NAMALWA (cell line): ENCODE data around the gene ST6GALNAC6.

Experiments used
- DNase-seq: peaks from one replicate; pipeline ENCODE4 v3.0.0-alpha.2; 2015; ENCODE audit warnings: low spot score

Gene ST6GALNAC6

DNA sequence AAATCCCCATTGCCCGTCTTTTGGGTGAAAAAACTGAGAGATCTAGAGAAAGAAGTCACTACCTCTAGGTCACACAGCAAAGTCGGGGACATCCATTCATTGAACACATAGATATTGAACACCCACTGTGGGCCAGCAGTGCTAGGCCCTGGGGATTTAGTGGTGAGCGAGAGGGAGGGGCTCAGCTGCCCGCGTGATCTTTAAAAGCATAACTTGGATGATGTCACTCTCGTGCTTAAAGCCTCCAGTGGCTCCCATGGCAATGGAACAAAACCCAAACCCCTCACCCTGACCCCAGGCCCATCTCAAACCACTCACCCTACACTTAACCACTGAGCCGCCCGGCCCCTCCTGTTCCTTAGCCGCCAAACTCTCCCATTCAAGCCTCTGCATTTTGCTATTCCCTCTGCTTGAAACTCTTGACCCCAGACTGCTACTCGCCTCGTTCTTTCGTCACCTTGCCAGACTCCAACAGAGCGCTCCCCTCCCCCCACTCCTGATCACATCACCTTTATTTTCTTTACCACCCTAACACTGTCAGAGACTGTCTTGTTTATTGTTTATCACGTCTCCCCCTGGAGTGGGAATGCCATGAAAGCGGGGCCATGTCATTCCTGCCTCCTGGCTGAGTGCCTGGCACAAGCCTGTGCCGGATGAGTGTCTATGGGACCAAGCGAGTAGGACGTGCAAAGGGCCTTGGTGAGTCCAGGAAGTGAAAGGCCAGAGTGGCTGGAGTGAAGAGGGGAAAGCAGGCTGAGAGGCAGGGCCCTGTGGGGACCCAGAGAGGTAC lies 31.9 kb upstream of the ST6GALNAC6 start:
- peak; percentile 82 for DNase-seq

DNA sequence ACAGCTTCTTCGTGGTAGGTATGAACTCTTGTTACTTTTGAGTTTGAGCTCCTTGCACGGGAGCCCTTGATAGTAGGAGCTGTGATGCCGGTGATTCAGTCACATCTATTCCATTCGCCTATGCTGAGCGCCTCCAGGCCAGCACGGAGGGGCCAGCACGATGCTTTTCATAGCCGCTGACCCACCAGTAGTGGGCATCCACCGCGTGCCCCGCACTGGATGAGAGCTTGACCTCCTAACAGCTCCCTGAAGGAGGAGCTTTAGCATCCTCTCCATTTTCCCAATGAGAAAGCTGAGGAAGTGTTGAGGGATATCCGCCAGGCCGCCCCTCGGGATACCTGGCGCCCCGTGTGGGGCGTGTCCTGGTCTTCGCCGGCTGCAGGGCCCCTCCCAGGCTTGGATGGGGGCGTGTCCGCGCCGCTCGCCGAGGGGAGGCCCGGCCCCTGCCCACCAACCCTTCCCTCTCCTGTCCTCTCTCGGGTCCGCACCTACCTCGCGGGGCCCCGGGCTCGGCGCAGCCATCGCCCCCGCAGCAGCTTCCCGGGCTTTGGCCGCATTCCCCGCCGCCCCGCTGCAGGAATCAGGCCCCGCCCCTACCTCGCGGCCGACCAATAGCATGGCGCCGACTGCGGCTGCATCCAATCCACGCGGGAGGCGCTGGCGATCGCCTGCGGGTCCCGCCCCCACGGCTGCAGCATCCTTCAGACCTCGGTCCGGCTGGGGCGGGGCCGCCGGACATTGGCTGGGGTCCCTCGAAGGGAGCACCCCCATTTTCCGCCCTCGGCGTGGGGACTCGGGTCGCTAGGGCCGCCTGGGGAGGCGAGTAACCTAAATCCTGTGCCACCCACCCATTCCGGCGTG lies 31.1 kb upstream of the ST6GALNAC6 start, which contains the start of gene PIP5KL1:
Gene PIP5KL1 (minus strand): TSS at position 547 of the 861 bp plus-strand sequence. CDS start 25 bp downstream, at position 522.
- DNase-seq = peak; percentile 80

DNA sequence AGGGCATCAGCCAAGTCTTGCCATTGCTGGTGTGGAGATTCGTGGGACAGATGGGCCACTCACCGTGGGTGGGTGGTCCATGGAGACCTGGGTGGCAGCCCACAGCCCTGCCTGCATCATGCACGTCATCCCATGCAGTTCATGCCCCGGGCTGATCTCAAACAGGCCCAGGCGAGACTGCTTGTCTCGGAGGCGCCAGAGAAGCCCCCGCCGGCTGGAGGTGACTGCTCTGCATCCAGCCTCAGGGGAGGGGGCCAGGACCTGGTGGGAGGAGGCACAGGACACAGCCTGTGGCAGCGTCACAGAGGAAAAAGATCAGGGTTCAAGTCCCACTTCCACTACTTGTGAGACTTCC lies 30.2 kb upstream of the ST6GALNAC6 start:
- no peak for DNase-seq

DNA sequence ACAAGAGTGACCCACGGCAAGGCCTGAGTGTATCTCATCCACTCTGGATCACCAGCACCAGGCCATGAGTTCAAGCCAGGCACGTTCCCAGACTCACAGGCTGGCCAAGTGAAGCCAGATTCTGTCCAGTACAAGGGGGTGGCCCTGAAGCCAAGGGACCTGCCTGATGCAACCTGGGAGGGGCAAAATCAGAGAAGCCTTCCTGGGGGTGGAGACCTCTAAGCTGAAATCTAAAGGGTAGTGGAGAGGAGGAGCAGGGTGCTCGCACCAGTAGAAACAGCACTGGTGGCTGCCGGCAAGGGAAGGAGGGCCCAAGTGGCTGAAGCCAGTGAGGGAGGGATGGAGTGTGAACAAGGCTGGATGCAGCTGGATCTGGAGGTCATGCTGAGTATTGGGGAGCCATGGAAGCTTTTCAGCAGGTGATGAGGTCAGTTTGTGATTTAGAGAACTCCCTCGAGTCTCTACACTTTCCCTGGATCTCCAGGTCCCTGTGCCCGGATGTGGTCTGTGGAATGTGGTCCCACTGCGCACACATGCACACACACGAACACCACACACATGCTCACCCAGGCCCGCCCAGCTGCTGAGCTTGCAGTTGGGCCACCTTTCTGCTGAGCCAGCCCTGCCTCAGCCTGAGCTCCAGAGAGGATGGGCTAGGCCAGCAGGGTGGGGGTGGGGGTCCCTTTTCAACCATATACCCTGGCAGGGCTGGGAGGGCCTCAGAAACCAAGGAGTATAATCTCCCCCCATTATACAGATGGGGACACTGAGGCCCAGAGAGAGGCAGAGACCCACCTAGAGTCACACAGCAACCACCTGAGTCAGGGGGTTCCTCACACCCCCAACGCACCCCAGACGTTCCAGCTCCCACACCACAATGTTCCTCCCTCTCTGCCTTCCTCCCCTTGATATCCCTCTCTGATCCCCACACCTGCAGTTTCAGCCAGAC lies 29.5 kb upstream of the ST6GALNAC6 start:
- DNase-seq = peak; percentile 50

DNA sequence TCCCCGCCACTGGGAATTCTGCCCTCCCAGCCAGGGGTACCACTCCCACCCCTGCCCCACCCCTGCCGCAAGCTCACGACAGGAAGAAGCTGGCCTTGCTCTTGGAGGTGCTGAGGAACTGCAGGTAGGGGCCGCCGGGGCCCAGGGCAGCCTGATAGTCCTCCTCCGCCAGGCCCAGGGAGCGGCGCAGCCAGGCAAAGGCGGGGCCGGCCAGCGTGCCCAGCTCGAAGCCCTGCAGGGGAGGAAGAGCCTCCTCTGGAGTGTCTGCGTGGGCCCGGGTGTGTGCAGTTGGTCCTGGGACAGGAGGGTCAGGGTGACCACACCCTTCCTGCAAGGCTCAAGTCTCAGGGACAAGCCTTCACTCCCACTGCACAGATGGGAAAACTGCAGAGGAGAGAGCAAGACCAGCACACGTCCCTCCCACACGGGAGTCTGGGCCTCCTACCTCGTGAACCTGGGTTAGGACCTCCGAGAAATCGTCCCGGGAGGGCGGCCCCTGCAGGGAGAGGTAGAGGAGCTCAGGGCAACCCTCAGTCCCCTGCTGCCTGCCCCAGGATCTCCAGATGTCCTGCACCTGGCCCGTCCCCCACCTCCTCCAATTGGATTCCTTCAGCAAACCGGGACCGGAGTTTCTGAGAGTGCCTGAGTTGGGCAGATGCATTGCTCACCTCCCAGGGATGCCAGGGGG lies 28.7 kb upstream of the ST6GALNAC6 start:
- no peak for DNase-seq

DNA sequence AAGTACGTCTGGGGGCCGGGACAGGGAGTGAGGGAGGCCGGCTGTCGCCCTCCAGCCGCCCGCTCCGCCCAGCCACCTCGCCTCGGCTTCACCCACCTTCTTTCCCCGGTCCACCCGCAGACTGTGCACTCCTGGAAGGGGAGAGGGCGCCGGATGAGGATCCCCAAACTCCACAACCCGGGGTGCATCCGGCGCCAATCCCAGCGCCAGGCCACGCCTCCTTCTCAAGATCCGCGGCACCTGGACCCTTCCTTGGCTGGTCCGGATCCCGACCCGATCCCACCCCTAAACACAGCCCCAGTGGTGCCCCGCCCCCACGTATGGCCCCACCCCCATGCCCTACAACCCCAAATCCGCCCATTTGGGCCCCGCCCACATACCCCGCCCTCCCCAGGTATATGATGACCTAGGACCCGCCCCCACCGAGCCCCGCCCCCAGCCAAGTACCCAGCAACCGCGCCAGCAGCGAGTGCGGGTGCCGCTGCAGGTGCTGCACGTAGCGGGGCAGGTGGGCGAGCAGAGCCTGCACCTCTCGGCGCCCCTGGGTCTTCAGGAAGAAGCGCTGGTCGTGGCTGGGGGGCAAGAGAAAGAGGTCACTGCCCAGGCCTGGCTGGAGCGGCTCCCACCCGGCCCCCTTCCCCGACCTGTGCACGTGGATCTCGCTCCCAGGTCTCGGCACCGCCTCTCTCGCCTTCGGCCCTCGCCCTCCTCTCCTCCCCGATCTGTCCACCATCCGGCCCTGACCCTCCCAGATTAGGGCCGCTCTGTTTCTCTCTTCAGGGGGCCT lies 28.0 kb upstream of the ST6GALNAC6 start:
- DNase-seq = peak; percentile 72

DNA sequence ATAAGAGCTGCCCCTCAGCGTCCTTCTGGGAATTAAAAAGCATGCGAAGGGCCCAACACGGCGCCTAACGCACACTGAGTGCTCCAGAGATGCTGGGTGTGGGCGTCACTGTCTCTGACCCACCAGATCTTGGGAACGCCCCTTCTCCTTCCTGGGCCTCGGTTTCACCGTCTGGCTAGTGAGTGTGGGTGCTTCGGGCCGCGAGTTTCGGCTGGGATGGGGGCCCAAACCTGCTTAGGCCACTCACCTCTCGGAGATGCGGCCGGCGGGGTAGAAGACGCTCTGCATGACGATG lies 27.4 kb upstream of the ST6GALNAC6 start:
- DNase-seq = no peak

DNA sequence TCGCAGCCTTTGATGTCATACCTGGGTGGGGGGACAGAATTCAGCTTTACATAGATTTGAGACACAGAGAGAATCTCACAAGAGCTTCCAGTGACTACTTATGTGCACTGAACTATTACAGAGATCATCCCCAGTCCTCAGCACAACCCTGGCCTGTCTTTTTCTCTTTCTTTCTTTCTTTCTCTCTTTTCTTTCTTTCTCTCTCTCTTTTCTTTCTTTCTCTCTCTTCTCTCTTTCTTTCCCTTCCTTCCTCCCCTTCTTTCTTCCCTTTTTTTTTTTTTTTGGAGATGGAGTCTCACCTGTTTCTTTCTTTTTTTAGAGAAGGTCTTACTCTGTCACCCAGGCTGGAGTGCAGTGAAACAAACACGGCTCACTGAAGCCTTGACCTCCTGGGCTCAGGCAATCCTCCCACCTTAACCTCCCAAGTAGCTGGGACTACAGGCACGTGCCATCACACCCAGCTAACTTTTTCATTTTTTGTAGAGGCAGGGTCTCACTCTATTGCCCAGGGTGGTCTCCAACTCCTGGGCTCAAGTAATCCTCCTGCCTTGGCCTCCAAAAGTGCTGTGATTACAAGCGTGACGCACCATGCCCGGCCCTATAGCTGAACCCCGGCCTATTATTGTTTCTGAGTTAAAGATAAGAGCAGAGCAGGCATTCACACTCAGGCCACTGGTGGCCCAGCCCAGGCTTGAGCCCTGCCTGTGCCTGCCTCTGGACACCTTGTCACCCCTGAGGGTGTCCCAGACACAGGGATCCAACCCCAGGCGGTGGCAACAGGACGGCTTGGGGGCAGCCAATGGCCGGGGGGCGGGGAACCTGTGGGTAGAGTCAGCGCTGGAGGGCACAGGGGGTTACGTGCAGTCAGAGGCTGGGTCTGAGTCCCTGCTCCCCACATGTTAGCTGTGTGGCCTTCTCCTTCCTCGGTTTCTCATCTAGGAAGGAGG lies 26.8 kb upstream of the ST6GALNAC6 start:
- no peak for DNase-seq

DNA sequence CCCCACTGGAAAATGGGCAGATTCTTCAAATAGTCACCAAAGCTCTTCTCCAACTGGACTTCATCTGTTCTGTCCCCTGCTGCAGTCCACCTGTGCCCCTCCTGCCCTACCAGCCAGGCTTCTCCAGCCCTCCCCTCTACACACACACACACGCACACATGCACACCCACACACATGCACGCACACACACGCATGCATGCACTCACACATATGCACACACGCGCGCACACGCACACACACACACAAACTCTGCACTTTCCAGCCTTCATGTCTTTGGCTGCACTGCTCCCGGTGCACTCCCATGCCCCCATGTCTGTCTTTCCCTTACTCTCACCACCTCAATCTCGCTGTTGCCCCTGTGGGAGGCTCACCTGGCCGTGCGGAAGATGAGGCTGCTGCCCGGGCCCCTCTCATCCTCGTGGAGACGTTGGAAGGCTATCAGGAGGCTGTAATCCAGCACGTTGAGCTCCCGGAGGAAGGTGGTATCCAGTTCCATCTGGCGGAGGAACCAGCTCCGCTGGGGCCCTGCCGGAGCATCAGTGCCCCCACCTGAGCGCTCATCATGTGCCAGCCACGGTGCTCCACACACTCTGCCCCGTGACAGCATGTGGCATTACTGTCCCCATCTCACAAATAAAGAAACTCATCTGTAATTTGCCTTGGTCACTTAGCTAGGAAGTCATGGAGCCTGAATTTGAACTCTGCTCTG lies 25.5 kb upstream of the ST6GALNAC6 start:
- no peak for DNase-seq

DNA sequence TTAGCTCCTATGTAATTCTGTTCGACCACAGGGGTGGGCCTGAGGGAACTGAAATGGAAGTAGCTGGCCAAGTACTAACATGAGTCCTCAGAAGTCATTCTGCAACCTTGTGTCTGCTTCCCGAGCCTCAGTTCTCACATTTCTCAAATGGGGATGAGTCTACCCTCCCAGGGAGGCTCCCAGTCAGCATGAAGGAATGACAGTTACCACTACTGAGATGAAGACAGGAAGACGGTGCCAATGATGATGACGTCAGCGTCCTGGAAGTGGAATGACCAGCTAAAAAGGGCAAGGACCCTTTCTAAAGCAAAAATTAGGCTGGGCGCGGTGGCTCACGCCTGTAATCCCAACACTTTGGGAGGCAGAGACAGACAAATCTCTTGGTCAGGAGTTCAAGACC lies 24.4 kb upstream of the ST6GALNAC6 start:
- DNase-seq = no peak

DNA sequence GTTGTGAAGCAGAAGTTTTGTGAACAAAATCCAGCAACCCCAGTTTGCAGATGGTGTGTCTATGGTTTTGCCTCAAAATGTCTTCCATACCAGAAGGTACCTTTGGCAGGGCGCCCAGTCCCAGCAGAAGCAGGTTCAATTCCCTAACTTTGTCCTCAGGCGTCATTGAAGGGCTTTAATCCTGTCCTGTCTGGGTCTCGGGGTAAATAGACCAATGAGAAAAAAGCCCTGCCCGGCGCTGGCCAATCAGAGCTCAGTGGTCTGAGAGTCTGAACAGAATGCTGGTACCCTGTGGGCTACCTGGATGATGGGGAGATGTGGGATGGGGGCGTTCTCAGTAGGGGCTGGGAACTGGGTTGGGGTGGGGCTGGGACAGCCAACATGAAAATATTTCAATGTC lies 23.6 kb upstream of the ST6GALNAC6 start:
- DNase-seq = no peak

DNA sequence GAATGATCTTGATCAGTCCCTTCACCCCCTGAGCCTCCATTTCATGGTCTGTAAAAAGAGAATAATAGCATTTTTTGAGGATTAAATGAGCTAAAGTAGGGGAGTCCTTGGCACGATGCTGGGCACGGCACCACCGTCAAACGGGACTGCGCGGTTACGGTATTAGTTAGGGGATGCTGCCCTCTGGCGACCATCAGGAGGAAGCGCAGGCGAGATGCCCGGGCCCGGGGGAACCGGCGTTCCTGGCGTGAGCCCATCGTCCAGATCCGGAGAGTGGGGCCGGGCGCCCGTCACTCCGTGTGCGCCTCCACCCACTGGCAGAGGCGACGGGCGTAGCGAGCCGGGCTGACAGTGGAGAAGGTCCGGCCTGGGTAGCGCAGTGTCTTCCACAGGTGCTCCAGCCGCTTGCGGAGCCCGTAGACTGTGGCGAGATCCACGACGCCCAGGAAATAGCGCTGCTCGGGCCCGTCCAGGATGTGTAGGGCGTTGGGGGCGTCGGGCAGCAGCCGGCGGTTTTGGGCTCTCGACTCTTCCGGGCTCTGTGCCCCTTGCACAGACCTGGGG lies 22.2 kb upstream of the ST6GALNAC6 start:
- peak; percentile 66 for DNase-seq

DNA sequence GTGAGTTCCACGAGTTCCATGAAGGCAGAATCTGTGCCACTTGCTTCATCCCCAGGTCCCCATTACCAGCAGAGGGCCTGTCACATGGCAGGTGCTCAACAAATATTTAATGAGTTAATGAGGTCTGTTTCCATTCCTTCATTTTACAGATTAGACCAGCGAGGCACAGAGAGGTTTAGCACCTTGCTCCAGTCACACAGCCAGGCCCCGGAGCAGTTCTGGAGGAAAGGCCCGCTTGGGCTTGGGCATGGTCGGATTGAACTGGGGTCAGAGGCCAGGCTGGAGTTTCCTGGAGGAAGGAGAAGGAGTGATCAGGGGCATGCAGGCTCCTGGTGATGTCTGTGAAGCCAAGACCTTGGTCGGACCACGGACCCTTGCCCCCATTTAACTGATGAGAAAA lies 21.4 kb upstream of the ST6GALNAC6 start:
- DNase-seq = no peak

DNA sequence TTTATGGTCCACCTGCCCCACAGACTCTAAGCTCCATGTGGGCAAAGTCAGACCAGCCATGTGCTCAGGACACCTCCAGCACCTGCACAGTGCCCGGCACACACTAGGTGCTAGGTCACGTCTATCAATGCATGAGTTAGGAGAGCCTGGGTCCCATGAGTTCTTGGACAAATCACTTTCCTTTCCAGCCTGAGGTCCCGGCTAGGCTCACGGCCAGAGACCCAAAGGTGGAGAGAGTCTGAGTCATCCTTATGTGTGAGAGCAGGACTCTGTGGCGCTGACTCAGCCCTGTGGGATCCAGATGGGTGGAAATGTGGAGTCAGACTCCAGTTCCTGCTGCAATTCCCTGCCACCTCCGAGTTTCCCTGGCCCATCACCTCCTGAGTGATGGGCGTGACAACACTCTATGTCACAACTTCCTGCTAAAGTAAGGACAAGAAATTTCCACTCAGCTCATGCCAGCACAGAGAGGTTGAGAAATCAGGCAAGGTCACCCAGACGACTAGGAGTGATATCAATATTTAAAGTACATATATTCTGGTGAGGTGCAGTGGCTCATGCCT lies 19.9 kb upstream of the ST6GALNAC6 start:
- no peak for DNase-seq

DNA sequence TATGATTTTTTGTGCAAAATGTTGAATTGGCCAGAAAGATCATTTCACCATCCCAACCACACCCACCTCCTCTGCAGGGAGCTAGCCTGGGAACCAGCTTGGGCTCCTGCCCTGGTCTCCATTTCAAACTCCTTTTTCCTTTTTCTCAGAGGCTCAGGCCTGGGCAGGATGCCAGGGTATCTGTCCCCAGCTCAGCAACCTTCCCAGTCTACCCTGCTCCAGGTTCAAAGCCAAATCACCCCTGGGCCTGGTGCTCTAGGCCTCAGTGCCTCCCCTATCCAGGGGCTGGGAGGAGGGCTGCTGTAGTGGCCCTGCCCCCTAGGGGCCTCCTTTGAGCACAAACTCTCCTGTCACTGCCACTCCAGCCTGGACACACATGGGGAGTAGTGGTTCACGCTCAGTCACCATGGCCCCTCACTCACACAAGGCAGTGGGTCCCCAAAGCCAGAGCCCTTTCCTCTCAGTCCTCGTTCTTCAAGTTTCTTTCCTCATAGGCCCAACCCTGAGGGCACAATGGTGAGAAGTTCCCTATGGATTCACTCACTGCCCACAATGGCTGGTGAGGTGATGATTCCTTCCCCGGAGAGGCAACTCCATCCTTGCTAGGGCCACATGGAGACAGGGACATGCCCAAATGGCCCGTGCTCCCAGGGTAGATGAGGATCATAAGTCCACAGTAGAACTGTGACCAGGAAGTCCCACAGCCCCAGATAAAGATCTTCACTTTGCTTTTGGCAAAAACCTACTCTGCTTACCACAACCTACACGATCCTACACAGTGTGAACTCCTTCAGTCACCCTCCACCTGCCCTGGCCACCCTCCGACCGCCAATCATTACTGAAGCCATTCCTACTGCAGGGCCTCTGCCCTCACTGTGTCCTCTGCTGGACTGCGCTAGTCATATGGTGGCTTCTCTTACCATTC lies 19.0 kb upstream of the ST6GALNAC6 start:
- peak; percentile 55 for DNase-seq

DNA sequence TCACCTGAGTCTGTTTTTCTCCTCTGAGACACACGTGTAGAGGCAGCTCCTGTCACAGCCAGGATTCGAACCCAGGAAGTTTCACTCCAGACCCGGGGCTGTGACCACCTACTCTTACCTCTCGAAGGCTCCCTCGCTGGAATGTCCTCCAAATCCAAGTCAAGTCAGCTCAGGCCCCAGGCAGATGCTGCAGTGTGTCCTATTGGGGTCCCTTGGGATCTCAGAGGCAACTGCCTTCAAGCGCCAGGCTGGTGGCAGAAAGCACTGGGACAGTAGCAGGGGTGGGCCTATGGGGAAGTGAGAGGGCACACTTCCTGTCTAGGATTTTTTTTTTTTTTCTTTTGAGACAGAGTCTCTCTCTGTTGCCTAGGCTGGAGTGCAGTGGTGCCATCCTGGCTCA lies 18.2 kb upstream of the ST6GALNAC6 start:
- DNase-seq = peak; percentile 80
